Nephron (organoid): ENCODE data around the gene SNX1.
A peak's percentile ranks its signal among the peaks of the same experiment; 100 is the strongest.

Experiments
- H3K27ac Mint-ChIP-seq, 3 experiments: 2 replicates each; pipeline ENCODE4 v1.8.0; 2020; ENCODE audit warnings: mixed read lengths in 3 of 3, mild to moderate bottlenecking in 2 of 3, moderate library complexity in 1 of 3
- H3K27me3 Mint-ChIP-seq: 2 replicates; pipeline ENCODE4 v1.8.0; 2021; ENCODE audit warnings: low read depth, mild to moderate bottlenecking, moderate library complexity, mixed read lengths
- H3K36me3 Mint-ChIP-seq: 2 replicates; pipeline ENCODE4 v1.8.0; 2020; ENCODE audit warnings: low read depth, mixed read lengths
- H3K4me1 Mint-ChIP-seq: 2 replicates; pipeline ENCODE4 v1.8.0; 2020; ENCODE audit warnings: mixed read lengths
- H3K4me3 Mint-ChIP-seq, 3 experiments: 2 replicates each; pipeline ENCODE4 v1.8.0; 2020; ENCODE audit warnings: mild to moderate bottlenecking in 3 of 3, mixed read lengths in 3 of 3, moderate library complexity in 2 of 3
- H3K9me3 Mint-ChIP-seq: 2 replicates; pipeline ENCODE4 v1.8.0; 2020; ENCODE audit warnings: mixed read lengths
- CTCF ChIP-seq, 3 experiments: fragments of 200-600 bp; sonication (generic); IDR thresholded peaks; one replicate each; pipeline ENCODE4 v1.5.0; 2021; ENCODE audit warnings: antibody characterized with exemption in 3 of 3; ENCODE audit not compliant: unreplicated experiment in 3 of 3

The SNX1 gene

GRCh38 chr15:64095795-64096667, at the start of gene SNX1:
SNX1 (plus strand) TSS chr15:64095982; CDS start chr15:64096014, 32 bp downstream.
- Mint-ChIP-seq H3K27me3 (no peaks in the 10 kb centered on the region), H3K4me1 (peaks cover 45% of the 10 kb centered on the region), H3K9me3 (no peaks in the 10 kb centered on the region), H3K4me3 (peak within 1 kb of the TSS; percentile 96 to 99 (median 97)), H3K27ac (peak within 1 kb of the TSS; percentile 96 to 98 (median 98)), H3K36me3 (no peaks in the 10 kb centered on the region)
- no peak for TF ChIP-seq CTCF (IDR thresholded peaks at IDR 0.05; ENCODE audit: unreplicated experiment in 3 of 3)

- Mint-ChIP-seq H3K36me3 (no peaks in the 10 kb centered on the region), H3K27me3 (peaks cover 33% of the 10 kb centered on the region)
Observed at GRCh38 chr15:64046421-64047153, 49.2 kb upstream of the SNX1 start, which contains the start of gene DAPK2. DAPK2 (minus strand) TSS chr15:64046485; CDS start chr15:64040261, 6,224 bp downstream.

GRCh38 chr15:64048781-64049460, 46.9 kb upstream of the SNX1 start:
- Mint-ChIP-seq H3K4me3 (peak overlapping the region in 2 of 3 experiments; percentile 37 to 50), H3K36me3 (no peaks in the 10 kb centered on the region), H3K27me3 (peaks cover 30% of the 10 kb centered on the region), H3K27ac (no peak overlapping the region), H3K9me3 (no peaks in the 10 kb centered on the region), H3K4me1 (peaks cover 19% of the 10 kb centered on the region)
- no peak for TF ChIP-seq CTCF (IDR thresholded peaks at IDR 0.05; ENCODE audit: unreplicated experiment in 3 of 3)

More at GRCh38 chr15:64046421-64047153, 49.2 kb upstream of the SNX1 start, which contains the start of gene DAPK2:
- Mint-ChIP-seq H3K27ac (peak within 1 kb of the TSS; percentile 8 to 43 (median 20)), H3K4me3 (peak within 1 kb of the TSS; percentile 84 to 89 (median 89)), H3K4me1 (peaks cover 19% of the 10 kb centered on the region), H3K9me3 (no peaks in the 10 kb centered on the region)
- peak; percentile 71 to 79 (median 73) for TF ChIP-seq CTCF (IDR thresholded peaks at IDR 0.05; ENCODE audit: unreplicated experiment in 3 of 3)

GRCh38 chr15:64050281-64051092, 45.3 kb upstream of the SNX1 start:
- Mint-ChIP-seq H3K4me3 (no peak overlapping the region), H3K36me3 (no peaks in the 10 kb centered on the region), H3K27me3 (peaks cover 24% of the 10 kb centered on the region), H3K4me1 (peaks cover 12% of the 10 kb centered on the region), H3K27ac (no peak overlapping the region), H3K9me3 (no peaks in the 10 kb centered on the region)
- no peak for TF ChIP-seq CTCF (IDR thresholded peaks at IDR 0.05; ENCODE audit: unreplicated experiment in 3 of 3)

GRCh38 chr15:64051093-64051402, 44.7 kb upstream of the SNX1 start:
- no peak for TF ChIP-seq CTCF (IDR thresholded peaks at IDR 0.05; ENCODE audit: unreplicated experiment in 3 of 3)
- Mint-ChIP-seq H3K4me1 (peaks cover 12% of the 10 kb centered on the region), H3K27ac (no peak overlapping the region), H3K4me3 (no peak overlapping the region), H3K36me3 (no peaks in the 10 kb centered on the region), H3K27me3 (peaks cover 21% of the 10 kb centered on the region), H3K9me3 (no peaks in the 10 kb centered on the region)
